ENCODE results near the gene RHOA.

Gene RHOA

DNA sequence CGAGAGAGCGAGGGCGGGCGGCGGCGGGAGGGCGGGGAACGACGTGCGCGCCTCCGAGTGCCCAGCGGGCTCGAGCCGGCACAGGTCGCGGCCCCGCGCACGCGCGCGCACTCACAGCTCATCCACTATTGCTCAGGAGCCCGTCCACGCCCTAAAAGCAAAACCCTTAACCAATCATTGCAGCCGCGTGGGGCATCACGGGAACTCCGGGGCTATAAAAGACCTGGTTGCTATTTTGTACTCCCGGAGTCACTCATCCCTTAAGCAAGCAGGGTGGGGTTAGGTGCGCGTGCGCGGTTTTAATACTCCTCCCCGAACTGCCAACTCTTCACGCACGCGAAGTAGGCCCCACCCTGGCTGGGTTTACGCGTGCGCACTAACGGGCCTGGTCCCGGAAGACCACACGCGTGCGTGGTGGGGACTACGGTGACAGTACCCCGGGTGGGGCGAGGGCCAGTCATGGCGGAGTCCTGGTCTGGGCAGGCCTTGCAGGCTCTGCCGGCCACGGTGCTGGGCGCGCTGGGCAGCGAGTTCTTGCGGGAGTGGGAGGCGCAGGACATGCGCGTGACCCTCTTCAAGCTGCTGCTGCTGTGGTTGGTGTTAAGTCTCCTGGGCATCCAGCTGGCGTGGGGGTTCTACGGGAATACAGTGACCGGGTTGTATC lies at the start of gene RHOA, which contains the start of gene TCTA:
TSS of gene RHOA (minus strand) at position 9 of the 664 bp plus-strand sequence. CDS start 36,387 bp downstream, outside the sequence.
TSS of gene TCTA (plus strand) at position 456 of the 664 bp plus-strand sequence. CDS start at position 460, 4 bp downstream.
- peak; percentile 98 to 99 for DNase-seq (ENCODE audit: extremely low read depth in 1 of 2, low read depth in 1 of 2)

DNA sequence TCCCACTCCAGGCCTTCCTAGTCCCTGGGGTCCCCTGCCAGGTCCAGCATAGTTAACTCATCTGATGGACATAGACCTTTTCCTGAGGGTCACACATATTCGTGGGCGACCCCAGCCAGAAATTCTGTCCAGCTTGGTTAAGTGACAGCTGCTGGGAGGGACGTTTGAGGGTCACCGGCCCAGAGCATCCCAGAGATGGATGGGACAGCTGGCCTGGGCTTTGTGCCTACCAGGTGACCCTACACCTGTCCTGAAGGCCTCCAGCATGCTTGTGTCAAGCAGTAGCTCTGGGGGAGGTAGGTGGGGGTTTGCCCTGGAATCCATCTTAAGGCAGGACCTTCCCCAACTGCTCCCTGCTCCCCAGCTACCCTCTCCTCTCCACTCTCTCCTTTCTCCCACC lies 49.2 kb upstream of the RHOA start:
- DNase-seq (ENCODE audit: extremely low read depth in 1 of 2, low read depth in 1 of 2) = no peak

DNA sequence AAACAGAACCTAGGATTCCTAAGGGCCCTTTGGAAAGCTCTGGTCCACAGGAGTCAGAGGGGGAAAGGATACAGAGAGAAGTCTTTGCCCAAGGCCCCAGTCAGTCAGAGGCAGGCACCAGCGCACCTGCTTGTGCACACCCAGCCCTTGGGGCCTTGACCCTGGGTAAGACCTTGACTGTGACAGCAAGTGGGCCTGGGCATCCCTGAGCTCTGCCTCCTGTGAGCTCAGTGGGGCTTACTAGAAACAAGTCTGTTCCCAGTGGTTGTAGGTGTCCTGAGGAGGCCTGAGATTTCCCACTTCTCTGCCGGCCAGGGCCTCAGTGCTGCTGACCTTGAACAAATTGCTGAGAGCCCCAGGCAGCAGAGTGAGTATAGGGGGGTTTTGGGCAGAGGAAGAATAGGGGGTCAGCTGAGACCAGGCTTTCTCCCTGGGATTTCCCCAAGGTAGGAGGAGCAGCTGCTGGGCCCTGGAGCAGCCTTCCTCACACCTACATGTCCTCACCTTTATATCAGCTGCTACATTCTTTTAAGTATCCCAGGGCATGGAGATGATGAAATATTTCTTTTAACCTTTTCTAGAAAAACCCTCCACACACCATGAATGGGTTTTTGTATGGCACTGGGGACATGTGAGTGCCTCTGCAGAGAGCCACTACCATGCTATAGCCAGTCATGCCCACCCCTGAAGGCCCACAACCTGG lies 48.6 kb upstream of the RHOA start:
- DNase-seq (ENCODE audit: extremely low read depth in 1 of 2, low read depth in 1 of 2) = no peak

DNA sequence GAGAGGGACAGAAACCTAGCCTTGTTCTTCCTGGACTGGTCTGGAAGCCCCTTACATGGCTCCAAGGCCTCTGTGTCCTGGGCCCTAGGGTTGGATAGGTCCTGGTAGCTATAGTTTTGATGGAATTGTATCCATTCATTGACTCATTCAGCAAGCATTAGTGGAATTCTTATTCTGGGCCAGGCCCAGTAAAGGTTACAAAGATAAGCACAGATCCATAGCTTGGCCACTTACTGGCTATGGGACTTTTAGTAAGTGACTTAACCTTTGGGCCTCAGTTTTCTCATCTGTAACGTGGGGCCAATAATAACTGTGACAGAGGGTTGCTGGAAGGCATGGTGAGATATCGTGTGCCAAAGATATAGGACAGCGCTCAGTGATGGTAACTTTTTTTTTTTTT lies 44.7 kb upstream of the RHOA start:
- no peak for DNase-seq (ENCODE audit: extremely low read depth in 1 of 2, low read depth in 1 of 2)

DNA sequence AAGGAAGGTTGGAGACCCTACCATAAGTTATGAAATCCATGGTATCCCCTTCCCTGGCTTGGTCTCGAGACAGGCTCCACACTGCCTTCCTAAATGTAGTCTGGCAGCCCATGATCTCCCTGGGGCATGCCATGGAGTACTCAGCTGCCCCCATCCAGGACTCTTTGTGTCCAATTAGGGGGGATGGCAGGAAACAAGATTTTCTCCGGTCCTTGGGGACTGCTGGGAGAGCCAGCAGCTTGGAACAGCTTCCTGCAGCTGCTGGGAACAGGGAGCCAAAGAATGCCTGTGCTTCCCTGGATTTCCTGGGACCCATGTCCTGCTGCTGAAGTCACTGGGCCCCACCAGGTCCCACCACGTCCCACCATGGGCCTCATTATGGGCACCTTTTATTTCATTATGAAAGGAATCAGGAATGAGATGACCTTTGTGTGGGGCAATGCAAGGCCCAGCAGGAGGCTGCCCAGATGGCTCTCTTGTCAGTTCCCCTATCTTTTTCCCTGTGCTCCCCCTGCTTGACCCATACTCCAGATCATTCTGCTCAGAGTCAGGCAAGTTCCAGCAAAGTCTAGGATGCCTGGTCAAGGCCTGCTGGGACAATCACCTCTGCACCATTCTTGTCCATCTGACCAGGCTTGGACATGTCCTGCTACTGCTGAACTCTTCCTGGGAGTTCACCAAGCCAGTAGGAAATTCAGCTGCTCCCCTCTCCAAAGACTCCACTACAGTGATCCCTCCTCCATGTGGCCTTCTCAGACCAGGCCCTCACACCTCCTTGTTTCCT lies 43.3 kb upstream of the RHOA start:
- no peak for DNase-seq (ENCODE audit: extremely low read depth in 1 of 2, low read depth in 1 of 2)

DNA sequence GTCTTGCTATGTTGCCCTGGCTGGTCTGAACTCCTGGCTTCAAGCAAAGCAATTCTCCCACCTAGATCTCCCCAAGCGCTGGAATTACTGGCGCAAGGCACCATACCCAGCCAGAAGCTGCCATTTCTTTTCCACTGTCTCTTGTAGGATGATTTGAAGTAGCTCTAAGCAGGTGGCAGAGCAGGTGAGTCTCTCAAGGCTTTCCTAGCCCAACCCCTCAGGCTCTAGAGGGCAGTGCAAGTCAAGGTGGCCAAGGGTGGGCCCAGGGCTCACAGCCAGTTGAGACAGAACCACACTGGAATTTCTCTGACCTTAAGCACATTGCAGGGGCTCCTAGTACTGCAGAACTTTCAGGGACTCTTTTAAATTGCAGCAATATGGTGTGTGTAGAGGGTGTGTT lies 42.7 kb upstream of the RHOA start:
- DNase-seq (ENCODE audit: extremely low read depth in 1 of 2, low read depth in 1 of 2) = no peak

DNA sequence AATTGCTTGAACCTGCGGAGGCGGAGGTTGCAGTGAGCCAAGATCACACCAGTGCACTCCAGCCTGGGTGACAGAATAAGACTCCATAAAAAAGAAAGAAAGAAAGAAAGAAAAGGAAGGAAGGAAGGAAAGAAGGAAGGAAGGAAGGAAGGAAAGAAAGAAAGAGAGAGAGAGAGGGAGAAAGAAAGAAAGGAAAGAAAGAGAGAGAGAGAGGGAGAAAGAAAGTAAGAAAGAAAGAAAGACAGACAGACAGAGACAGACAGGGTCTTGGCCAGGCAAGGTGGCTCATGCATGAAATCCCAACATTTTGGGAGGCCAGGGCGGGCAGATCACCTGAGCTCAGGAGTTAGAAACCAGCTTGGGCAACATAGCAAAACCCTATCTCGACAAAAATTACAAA lies 41.8 kb upstream of the RHOA start:
- DNase-seq (ENCODE audit: extremely low read depth in 1 of 2, low read depth in 1 of 2) = no peak

DNA sequence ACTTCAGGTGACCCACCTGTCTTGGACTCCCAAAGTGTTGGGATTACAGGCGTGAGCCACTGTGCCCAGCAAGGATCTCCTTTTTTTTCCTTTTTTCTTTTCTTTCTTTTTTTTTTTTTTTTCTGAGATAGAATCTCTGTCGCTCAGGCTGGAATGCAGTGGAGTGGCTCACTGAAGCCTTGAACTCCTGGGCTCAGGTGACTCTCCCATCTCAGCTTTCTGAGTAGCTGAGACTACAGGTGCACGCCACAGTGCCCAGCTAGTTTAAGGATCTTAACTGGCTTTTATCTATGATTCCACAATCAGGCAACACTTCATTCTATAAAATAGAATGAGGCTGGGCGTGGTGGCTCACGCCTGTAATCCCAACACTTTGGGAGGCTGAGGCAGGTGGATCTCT lies 33.6 kb upstream of the RHOA start:
- DNase-seq (ENCODE audit: extremely low read depth in 1 of 2, low read depth in 1 of 2) = no peak

DNA sequence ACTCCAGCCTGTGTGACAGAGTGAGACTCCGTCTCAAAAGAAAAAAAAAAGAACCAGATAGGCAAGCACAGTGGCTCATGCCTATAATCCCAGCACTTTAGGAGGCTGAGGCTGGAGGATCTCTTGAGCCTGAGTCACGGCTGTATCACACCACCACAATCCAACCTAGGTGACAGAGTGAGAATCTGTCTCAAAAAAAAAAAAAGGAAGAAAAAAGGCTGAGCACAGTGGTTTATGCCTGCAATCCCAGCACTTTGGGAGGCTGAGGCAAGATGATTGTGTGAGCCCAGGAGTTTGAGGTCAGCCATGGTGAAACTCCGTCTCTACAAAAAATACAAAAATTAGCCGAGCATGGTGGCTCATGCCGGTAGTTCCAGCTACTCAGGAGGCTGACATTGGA lies 23.0 kb upstream of the RHOA start:
- no peak for DNase-seq (ENCODE audit: extremely low read depth in 1 of 2, low read depth in 1 of 2)

DNA sequence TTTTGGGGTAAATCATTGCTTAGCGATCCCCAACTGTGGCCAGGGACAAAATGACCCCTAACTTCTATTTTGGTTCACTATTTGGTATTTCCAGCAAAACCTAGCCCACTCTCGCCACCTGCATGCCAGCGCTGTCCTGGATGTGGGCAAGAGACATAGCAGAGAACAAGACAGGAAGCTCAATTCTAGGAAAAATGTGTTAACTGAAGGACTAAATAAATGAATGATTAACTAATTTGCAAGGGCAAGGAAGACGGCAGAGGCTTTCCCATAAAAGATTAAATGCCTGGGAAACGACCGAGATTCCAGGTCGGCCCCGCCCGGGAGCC lies 16.9 kb upstream of the RHOA start:
- no peak for DNase-seq (ENCODE audit: extremely low read depth in 1 of 2, low read depth in 1 of 2)

DNA sequence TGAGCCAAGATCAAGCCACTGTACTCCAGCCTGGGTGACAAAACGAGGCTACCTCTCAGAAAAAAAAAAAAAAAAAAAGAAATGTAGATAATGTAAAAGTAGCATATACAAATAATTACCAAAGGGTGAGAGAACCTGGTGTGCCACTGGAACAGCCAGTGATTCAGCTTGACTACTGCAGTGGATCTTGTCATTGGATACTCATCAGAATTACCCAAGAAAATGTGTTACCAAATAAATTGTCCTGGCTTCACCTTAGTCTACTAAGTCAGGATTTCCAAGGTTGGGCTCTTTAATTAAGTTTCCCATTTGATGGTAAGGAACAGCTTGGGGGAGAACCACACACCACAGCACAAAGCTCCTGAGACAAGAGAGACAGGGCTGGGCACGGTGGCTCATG lies 15.8 kb upstream of the RHOA start:
- no peak for DNase-seq (ENCODE audit: extremely low read depth in 1 of 2, low read depth in 1 of 2)

DNA sequence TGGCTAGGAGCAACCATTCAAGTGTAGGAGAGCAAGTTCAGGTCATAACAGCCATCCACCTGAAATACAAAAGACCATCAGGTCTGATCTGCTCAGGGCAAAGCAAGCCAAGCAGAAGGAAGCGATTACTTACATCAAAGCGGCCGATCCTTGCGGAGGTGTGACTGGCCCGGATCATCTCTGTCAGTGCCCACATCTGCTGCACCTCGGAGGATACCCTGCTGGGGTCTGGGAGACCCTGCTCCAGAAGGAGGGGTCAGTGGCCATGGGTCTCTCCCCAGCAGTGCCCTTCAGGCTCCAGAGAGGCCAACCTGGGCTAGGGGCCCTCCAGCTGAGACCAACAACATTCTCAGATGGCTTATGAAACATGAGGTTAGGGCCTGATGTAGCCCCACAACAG lies 13.0 kb upstream of the RHOA start:
- no peak for DNase-seq (ENCODE audit: extremely low read depth in 1 of 2, low read depth in 1 of 2)

DNA sequence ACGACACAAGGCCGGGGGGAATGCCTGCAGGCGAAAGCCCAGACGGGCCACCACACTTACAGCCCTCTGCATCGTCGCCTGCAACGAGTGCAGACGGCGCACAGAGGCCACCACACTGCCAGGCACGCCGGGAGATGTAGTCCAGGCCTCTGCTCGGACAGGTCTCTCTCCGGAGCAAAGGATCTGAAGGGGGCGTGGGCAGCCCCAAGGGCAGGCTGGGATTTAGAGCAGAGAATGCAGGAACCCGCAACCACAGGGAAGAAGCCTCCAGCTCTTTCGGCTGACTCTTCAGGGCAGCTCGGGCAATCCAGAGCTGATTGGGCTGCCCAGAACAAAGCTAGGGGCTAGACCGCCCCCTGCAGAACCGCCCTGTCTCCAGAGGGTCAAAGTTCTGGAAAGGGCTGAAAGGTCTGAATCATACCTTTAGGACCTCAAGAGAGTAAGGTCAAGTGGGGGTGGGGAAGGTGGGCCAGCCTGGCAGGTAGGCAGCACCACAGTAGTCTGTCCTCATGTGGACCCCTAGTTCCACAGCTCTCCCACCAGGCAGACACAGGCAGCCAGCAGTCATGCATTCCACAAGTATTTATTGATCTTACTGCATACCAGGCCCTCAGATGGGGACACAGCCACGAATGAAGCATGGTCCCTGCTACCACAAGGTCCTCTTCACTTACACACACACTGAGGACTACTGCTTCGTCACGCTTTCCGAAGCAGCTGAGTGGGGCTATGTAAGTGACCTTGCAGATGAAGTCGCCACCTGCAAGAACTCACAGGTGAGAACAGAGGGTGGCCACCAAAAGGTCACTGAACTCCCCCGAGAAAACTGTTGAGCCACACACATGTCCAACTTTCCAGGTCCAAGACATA lies 10.8 kb upstream of the RHOA start, which contains the start of gene AMT:
TSS of gene AMT (minus strand) at position 95 of the 870 bp plus-strand sequence. CDS start at position 72, 23 bp downstream.
- no peak for DNase-seq (ENCODE audit: extremely low read depth in 1 of 2, low read depth in 1 of 2)

DNA sequence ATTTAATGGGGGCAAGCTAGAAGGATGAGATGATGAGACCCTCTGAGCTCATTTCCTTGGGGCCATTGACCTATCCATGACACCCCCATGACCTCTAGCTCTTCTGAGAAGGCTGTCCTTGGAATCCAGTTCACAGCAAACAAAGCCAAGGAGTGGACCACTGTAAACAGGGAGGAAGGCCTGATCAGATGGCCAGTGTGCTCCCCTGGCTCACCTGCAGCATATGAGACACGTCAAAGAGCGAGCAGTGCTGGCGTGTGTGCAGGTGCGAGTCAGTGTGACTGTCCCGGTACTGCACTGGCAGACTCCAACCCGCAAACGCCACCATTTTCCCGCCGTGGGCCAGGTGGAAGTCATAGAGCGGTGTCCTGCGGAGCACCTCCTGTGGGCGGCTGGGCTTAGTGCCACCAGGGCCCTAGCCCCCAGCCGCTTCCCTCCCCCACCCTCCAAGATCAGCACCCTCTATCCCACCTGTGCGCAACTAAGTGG lies 10.2 kb upstream of the RHOA start:
- no peak for DNase-seq (ENCODE audit: extremely low read depth in 1 of 2, low read depth in 1 of 2)

DNA sequence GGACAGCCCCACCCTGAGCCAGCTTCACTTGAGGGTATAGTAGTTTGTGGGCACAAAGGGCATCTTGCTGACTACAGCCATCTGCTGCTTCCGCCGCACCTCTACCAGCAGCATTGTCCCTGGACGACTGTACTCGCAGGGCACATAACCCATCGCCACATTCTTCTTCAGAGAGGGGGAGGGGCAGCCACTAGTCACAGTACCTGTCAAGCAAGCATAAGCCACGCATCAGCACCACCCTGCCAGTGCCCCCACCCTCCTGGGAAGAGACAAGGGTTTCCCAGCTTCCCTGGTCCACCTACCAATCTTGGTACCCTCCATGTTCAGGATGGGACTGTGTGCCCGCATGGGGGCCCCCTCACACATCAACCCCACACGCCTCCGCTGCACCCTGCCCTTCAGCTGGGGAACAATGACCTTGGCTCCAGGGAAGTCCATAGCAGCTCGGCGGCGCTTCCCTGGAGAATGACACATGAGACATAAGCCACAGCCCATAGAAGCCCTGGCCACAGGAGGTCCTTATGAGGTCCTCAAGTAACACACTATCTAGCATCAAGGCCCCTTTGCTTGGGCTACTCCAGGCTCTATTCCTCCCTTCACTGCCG lies 5.8 kb upstream of the RHOA start:
- DNase-seq (ENCODE audit: extremely low read depth in 1 of 2, low read depth in 1 of 2) = no peak

DNA sequence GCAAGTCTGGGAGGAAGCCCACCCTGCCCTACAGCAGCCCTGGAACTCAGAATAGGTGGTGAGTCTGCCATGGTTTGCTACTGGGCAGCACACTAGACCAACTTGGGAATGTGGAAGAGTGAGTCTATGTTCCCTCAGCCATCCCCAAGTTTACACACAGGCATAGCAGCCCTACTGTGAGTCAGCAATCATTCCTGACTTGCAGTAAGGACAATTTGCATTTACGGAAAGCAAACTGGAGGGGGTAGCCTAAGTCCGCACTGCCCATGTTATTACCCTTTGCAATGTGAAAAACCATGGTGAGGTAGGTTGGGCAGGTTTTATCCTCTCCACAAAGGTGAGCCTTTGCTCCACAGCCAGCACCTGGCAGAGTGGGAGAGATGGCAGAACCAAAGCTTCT lies 5.1 kb upstream of the RHOA start:
- DNase-seq (ENCODE audit: extremely low read depth in 1 of 2, low read depth in 1 of 2) = no peak

DNA sequence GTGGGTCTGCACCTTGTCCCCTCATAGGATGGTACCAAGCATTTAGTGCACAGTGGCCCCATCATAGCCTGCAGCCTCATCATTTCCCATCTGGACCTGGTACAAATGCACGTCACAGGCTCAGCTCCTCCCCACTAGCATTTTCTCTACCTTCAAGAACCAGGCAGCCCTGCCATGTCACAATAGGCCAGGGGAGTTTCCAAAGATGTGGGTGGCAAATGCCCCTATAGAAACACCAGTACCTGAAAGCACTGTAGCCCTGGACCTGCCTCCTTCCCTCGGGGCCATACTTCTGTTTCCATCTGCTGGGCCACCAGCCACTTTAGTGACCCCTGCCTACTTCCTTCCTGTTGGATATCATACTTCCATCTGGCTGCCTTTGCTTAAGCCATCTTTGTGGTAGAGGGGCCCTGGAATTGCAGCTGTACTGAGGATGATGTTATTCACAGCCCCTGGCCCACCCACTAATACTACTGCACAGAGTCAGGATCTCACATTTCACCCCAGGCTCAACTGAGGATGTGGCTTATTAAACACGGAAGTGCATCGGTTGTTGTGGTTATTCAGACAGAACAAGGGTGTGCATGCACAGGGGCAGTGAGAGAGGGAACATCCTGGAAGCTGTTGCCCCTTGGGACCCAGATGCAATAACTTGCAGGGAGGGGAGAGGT lies 4.3 kb upstream of the RHOA start:
- peak in 1 of 2 donors; percentile 15 for DNase-seq (ENCODE audit: extremely low read depth in 1 of 2, low read depth in 1 of 2)

DNA sequence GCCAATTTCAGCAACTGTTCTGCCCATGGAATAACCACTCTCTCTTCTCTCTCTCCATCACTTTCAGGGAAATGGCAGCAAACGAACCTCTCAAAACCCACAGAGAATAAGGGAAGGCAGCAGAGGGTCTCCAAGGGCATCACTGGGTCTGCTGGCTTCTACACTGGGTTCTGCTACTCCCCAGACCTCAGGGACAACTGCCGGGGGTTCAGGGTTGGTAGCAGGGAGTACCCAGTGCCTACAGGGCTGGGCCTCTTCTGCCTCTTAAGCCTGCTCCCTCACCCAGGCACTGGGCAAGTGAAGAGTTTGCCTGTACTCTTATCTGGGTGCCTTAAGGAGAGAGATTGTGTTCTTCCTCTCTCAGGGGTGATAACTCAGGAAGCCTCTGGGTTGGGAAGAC lies 3.0 kb upstream of the RHOA start:
- DNase-seq (ENCODE audit: extremely low read depth in 1 of 2, low read depth in 1 of 2) = no peak

DNA sequence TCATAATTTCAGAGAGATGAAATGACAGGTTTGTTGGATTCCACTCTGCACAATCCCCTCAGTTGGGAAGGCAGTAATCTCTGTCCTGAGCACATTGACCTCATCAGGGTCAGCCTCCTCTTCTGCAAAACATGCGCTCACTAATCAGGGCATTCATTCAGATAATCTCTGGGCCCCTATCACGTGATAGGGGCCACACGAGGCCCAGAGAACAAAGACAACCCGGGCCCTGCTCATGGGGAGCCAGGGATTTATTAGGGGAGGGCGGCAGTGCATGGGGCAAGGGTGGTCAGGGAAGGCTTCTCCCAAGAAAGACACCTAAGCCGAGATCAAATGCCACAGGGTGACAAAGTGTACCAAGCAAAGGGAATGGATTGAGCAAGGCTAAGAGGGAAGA lies 1.6 kb upstream of the RHOA start:
- DNase-seq (ENCODE audit: extremely low read depth in 1 of 2, low read depth in 1 of 2) = no peak
